AG09309 (cell line): ENCODE results near the gene EFTUD2.

ENCODE experiments used
- DNase-seq: peaks from one replicate; pipeline ENCODE4 v3.0.0-alpha.2; 2010; ENCODE audit warnings: low read depth
- H3K4me3 ChIP-seq: 2 replicates; pipeline ENCODE4 v1.5.1; 2011; ENCODE audit warnings: mild to moderate bottlenecking, low read depth, low read length, moderate library complexity; ENCODE audit not compliant: control insufficient read depth
- TF ChIP-seq, protein P1 (sequence below): IDR thresholded peaks from 2 replicates; pipeline ENCODE4 v1.5.1; 2011; ENCODE audit warnings: mild to moderate bottlenecking, low read depth, low read length, inconsistent platforms; ENCODE audit not compliant: insufficient read depth, control insufficient read depth; ENCODE audit errors: missing control alignments

Gene EFTUD2

DNA sequence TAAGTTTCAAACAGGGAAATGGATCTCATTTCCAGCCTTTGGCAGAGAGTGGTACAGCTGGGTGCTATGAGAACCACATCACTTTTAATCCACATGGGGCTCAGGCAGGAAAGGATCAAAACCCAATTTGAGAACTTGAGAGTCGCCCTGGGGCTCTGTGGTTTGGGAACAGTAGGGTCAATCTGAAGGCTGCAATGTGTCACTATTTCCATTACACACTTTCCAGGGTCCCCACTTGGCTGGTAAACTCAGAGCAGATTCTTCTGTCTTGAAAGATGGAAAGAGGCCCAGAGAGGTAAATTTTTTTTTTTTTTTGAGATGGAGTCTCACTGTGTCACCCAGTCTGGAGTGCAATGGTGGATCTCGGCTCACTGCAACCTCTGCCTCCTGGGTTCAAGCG is 58.3 kb downstream of the EFTUD2 start:
- no peak for DNase-seq
- TF ChIP-seq, protein P1, sequence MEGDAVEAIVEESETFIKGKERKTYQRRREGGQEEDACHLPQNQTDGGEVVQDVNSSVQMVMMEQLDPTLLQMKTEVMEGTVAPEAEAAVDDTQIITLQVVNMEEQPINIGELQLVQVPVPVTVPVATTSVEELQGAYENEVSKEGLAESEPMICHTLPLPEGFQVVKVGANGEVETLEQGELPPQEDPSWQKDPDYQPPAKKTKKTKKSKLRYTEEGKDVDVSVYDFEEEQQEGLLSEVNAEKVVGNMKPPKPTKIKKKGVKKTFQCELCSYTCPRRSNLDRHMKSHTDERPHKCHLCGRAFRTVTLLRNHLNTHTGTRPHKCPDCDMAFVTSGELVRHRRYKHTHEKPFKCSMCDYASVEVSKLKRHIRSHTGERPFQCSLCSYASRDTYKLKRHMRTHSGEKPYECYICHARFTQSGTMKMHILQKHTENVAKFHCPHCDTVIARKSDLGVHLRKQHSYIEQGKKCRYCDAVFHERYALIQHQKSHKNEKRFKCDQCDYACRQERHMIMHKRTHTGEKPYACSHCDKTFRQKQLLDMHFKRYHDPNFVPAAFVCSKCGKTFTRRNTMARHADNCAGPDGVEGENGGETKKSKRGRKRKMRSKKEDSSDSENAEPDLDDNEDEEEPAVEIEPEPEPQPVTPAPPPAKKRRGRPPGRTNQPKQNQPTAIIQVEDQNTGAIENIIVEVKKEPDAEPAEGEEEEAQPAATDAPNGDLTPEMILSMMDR, result no peak

DNA sequence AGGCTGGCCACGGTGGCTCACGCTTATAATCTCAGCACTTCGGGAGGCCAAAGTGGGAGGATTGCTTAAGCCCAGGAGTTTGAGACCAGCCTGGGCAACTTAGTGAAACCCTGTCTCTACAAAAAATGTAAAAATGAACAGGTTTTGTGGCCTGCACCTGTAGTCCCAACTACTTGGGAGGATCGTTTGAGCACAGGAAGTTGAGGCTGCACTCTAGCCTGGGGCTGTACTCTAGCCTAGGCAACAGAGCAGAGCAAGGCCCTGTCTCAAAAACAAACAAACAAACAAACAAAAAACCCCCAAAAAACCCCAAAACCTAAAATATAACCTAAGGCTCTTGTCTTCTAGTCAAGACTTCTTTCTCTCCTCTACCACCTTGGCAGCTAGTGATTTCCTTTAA is 59.0 kb downstream of the EFTUD2 start:
- H3K4me3 ChIP-seq, result no peak overlapping the region
- TF ChIP-seq, protein P1, result no peak
- DNase-seq, result no peak

More for the DNA sequence above, 58.3 kb downstream of the EFTUD2 start:
- no peak overlapping the region for H3K4me3 ChIP-seq

DNA sequence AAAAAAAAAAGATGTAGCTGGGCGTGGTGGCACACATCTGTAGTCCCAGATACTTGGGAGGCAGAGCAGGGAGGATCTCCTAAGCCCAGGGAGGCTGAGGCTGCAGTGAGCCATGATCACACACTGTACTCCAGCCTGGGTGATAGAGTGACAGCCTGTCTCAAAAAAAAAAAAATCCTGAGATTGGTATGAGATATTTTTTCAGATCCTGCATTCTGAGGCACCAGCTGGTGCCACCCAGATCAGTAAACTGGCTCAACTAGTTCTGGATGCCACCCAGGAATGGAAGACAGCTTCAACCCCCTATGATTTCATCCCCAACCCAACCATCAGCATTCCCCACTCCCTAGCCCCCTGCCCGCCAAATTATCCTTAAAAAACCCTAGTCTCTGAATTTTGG is 62.0 kb downstream of the EFTUD2 start:
- TF ChIP-seq, protein P1, result no peak
- DNase-seq, result no peak
- no peak overlapping the region for H3K4me3 ChIP-seq

DNA sequence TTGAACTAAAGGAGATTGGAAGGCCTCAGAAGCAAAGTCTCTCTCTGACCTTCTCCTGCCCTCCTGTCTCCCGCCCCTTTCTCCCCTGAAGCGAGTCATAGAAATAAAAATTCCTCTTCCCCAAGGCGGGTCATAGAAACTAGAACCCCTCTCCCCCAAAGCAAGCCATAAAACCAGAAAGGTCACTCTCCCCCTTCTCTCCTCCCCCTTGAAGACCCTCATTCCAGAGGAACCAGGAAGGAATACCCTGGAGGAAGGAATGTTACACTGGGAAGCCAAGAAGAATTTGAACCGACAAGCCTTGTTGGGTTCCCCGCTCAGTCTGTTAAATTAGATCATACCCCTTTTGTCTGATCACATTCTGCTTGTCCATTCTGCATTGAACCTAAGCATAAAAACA is 66.4 kb downstream of the EFTUD2 start:
- no peak for DNase-seq
- TF ChIP-seq, protein P1, result peak; percentile 20

DNA sequence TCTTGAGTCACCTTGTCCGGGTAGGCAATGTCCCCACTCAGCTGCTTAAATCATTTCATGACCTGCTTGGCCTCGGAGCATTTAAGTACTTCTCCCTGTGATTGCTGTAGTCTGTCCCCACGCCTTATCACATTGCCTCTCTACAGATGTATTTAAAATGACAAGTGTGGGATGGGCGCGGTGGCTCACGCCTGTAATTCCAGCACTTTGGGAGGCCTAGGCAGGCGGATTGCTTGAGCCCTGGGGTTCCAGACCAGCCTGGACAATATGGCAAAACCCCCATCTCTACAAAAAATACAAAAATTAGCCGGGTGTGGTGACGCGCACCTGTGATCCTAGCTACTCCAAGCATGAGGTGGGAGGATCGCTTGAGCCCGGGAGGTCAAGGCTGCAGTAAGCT is 67.9 kb downstream of the EFTUD2 start:
- DNase-seq, result no peak
- TF ChIP-seq, protein P1, result no peak
- no peak overlapping the region for H3K4me3 ChIP-seq

More for the DNA sequence above, 66.4 kb downstream of the EFTUD2 start:
- H3K4me3 ChIP-seq, result no peak overlapping the region

DNA sequence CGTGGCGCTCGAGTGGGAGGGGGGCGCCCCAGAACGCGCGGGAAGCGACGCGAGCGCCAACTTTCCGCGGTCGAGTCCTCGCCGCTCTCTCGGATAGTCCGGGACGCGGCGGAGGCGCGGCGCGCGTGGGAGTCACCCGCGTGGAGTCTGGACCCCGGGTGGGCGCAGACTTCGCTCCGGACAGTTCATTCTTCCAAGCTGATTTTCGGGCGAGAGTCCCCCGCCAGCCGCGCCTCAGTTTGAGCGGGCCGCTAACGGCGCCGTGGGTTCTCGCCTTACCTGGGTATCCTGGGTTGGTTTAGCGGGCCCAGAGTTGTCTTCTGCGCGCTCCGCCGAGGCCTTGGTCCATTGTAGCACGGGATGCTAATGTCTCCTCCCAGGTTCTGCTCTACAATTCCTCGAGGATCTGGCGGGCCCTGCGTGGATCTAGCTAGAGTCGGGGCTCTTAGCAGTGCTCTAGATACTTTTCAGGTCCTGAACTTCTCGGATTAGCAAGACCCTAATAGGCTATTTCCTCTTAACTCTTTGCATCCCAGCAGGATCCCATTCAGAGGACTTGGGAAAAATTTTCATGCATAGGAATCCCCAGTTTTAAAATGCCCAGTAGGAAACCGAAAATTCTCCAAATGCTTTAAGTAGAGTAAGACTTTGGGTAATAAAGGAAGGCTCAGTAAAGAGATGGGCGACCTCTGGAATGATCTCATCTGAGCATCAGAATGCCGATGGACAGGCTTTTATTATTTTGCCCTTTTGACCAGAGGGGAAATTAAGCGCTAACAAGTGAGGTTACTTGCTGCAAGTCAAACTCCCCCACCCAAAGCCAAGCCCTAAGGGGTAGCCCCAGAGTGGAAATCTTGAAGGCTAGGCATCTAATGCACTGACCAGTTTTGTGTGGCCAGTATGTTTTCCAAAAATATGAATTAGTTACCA is 68.6 kb downstream of the EFTUD2 start:
- peak overlapping the region; percentile 62 for H3K4me3 ChIP-seq
- no peak for DNase-seq

More for the DNA sequence above, 68.6 kb downstream of the EFTUD2 start:
- TF ChIP-seq, protein P1, result no peak
